Measurements from ENCODE around the gene ARMH4. TPM values are rescaled to one million over a fixed set of nuclear protein-coding genes. Genes with fewer than 3 reads are reported as not detected.

Gene ARMH4
- total and polyA plus RNA-seq, 5 experiments from 2014 or later = not detected

- Mint-ChIP-seq H3K4me3 (no peak overlapping the region), H3K4me1 (no peaks in the 10 kb centered on the region), H3K36me3 (no peaks in the 10 kb centered on the region), H3K9me3 (no peaks in the 10 kb centered on the region), H3K27me3 (peaks cover 0 to 10% (median 7%) of the 10 kb centered on the region in 5 donors), H3K27ac (no peak overlapping the region)
- no peak for DNase-seq
- POLR2A ChIA-PET = no interaction called here
- ATAC-seq = no peak
Measured at GRCh38 chr14:58108717-58109116, 43.3 kb downstream of the ARMH4 start.

- POLR2A ChIA-PET = no interaction called here
- H3K4me1 Mint-ChIP-seq = no peaks in the 10 kb centered on the region
- ATAC-seq (peak in 1 of 2 donors; percentile 42), DNase-seq (peak in 7 of 10 donors; percentile 5 to 53 (median 29))
- no peak overlapping the region for H3K4me3 Mint-ChIP-seq
- no peaks in the 10 kb centered on the region for H3K9me3 Mint-ChIP-seq
- no peaks in the 10 kb centered on the region for H3K36me3 Mint-ChIP-seq
- H3K27me3 Mint-ChIP-seq = peaks cover 0 to 9% (median 7%) of the 10 kb centered on the region in 5 donors
- no peak overlapping the region for H3K27ac Mint-ChIP-seq
Measured at GRCh38 chr14:58107947-58108552, 44.0 kb downstream of the ARMH4 start.

- H3K9me3 Mint-ChIP-seq = no peaks in the 10 kb centered on the region
- no peak for DNase-seq
- H3K27me3 Mint-ChIP-seq = peaks cover 2 to 9% (median 9%) of the 10 kb centered on the region in 5 donors
- ATAC-seq = no peak
- no peak overlapping the region for H3K4me3 Mint-ChIP-seq
- POLR2A ChIA-PET = no interaction called here
- H3K36me3 Mint-ChIP-seq = no peaks in the 10 kb centered on the region
- no peaks in the 10 kb centered on the region for H3K4me1 Mint-ChIP-seq
- no peak overlapping the region for H3K27ac Mint-ChIP-seq
Measured at GRCh38 chr14:58107041-58107440, 45.0 kb downstream of the ARMH4 start.

- Mint-ChIP-seq H3K4me3 (no peak overlapping the region), H3K4me1 (no peaks in the 10 kb centered on the region), H3K36me3 (no peaks in the 10 kb centered on the region), H3K27me3 (peaks cover 2 to 9% (median 9%) of the 10 kb centered on the region in 5 donors), H3K27ac (no peak overlapping the region), H3K9me3 (no peaks in the 10 kb centered on the region)
- POLR2A ChIA-PET = no interaction called here
- DNase-seq = no peak
- ATAC-seq = no peak
Measured at GRCh38 chr14:58106446-58106845, 45.6 kb downstream of the ARMH4 start.

- no peak for ATAC-seq
- POLR2A ChIA-PET = no interaction called here
- H3K36me3 Mint-ChIP-seq = no peaks in the 10 kb centered on the region
Measured at GRCh38 chr14:58104808-58105207, 47.2 kb downstream of the ARMH4 start.

GRCh38 chr14:58100735-58101368 lies 51.2 kb downstream of the ARMH4 start:
- Mint-ChIP-seq H3K4me3 (no peak overlapping the region), H3K36me3 (no peaks in the 10 kb centered on the region)

More at GRCh38 chr14:58104808-58105207, 47.2 kb downstream of the ARMH4 start:
- no peak overlapping the region for H3K27ac Mint-ChIP-seq
- no peaks in the 10 kb centered on the region for H3K4me1 Mint-ChIP-seq
- peaks cover 2 to 9% (median 9%) of the 10 kb centered on the region in 5 donors for H3K27me3 Mint-ChIP-seq
- no peaks in the 10 kb centered on the region for H3K9me3 Mint-ChIP-seq
- no peak overlapping the region for H3K4me3 Mint-ChIP-seq
- DNase-seq = no peak

GRCh38 chr14:58099682-58100081 lies 52.3 kb downstream of the ARMH4 start:
- peaks cover 0 to 10% (median 4%) of the 10 kb centered on the region in 5 donors for H3K27me3 Mint-ChIP-seq

More at GRCh38 chr14:58100735-58101368, 51.2 kb downstream of the ARMH4 start:
- H3K9me3 Mint-ChIP-seq = no peaks in the 10 kb centered on the region
- POLR2A ChIA-PET = no interaction called here
- ATAC-seq (no peak), DNase-seq (no peak)
- no peaks in the 10 kb centered on the region for H3K4me1 Mint-ChIP-seq
- peaks cover 0 to 12% (median 4%) of the 10 kb centered on the region in 5 donors for H3K27me3 Mint-ChIP-seq
- no peak overlapping the region for H3K27ac Mint-ChIP-seq

GRCh38 chr14:58098507-58098906 lies 53.5 kb downstream of the ARMH4 start:
- Mint-ChIP-seq H3K27ac (no peak overlapping the region), H3K27me3 (peaks cover 0 to 9% (median 7%) of the 10 kb centered on the region in 5 donors), H3K36me3 (no peaks in the 10 kb centered on the region), H3K4me1 (no peaks in the 10 kb centered on the region), H3K4me3 (no peak overlapping the region), H3K9me3 (no peaks in the 10 kb centered on the region)
- ATAC-seq = no peak
- no peak for DNase-seq
- POLR2A ChIA-PET = no interaction called here

More at GRCh38 chr14:58099682-58100081, 52.3 kb downstream of the ARMH4 start:
- no peak for DNase-seq
- no peaks in the 10 kb centered on the region for H3K9me3 Mint-ChIP-seq
- no peak overlapping the region for H3K27ac Mint-ChIP-seq
- no peak overlapping the region for H3K4me3 Mint-ChIP-seq
- no peaks in the 10 kb centered on the region for H3K4me1 Mint-ChIP-seq
- POLR2A ChIA-PET = no interaction called here
- no peaks in the 10 kb centered on the region for H3K36me3 Mint-ChIP-seq
- ATAC-seq = no peak

- DNase-seq (no peak), ATAC-seq (no peak)
- no peak overlapping the region for H3K27ac Mint-ChIP-seq
- H3K4me3 Mint-ChIP-seq = no peak overlapping the region
- POLR2A ChIA-PET = no interaction called here
- H3K27me3 Mint-ChIP-seq = peaks cover 0 to 15% (median 7%) of the 10 kb centered on the region in 5 donors
- H3K36me3 Mint-ChIP-seq = no peaks in the 10 kb centered on the region
- H3K4me1 Mint-ChIP-seq = no peaks in the 10 kb centered on the region
- no peaks in the 10 kb centered on the region for H3K9me3 Mint-ChIP-seq
Measured at GRCh38 chr14:58096731-58097130, 55.3 kb downstream of the ARMH4 start.

GRCh38 chr14:58091883-58092630 lies 60.0 kb downstream of the ARMH4 start:
- H3K4me3 Mint-ChIP-seq = no peak overlapping the region
- DNase-seq (no peak), ATAC-seq (no peak)
- POLR2A ChIA-PET = no interaction called here
- H3K36me3 Mint-ChIP-seq = no peaks in the 10 kb centered on the region
- no peak overlapping the region for H3K27ac Mint-ChIP-seq
- peaks cover 1 to 14% (median 4%) of the 10 kb centered on the region in 5 donors for H3K27me3 Mint-ChIP-seq
- H3K9me3 Mint-ChIP-seq = no peaks in the 10 kb centered on the region
- H3K4me1 Mint-ChIP-seq = no peaks in the 10 kb centered on the region

GRCh38 chr14:58089612-58090011 lies 62.4 kb downstream of the ARMH4 start:
- DNase-seq (no peak), ATAC-seq (no peak)
- no peaks in the 10 kb centered on the region for H3K4me1 Mint-ChIP-seq
- H3K4me3 Mint-ChIP-seq = no peak overlapping the region
- H3K36me3 Mint-ChIP-seq = no peaks in the 10 kb centered on the region
- no peaks in the 10 kb centered on the region for H3K9me3 Mint-ChIP-seq
- H3K27me3 Mint-ChIP-seq = peaks cover 5 to 29% (median 16%) of the 10 kb centered on the region in 5 donors
- POLR2A ChIA-PET = no interaction called here
- H3K27ac Mint-ChIP-seq = no peak overlapping the region

GRCh38 chr14:58088961-58089360 lies 63.1 kb downstream of the ARMH4 start:
- Mint-ChIP-seq H3K27ac (no peak overlapping the region), H3K36me3 (no peaks in the 10 kb centered on the region), H3K9me3 (no peaks in the 10 kb centered on the region), H3K4me3 (no peak overlapping the region), H3K27me3 (peaks cover 5 to 34% (median 17%) of the 10 kb centered on the region in 5 donors), H3K4me1 (no peaks in the 10 kb centered on the region)
- no peak for DNase-seq
- ATAC-seq = no peak
- POLR2A ChIA-PET = no interaction called here

- POLR2A ChIA-PET = no interaction called here
- H3K4me3 Mint-ChIP-seq = no peak overlapping the region
- no peaks in the 10 kb centered on the region for H3K36me3 Mint-ChIP-seq
- no peak overlapping the region for H3K27ac Mint-ChIP-seq
- no peaks in the 10 kb centered on the region for H3K9me3 Mint-ChIP-seq
- no peaks in the 10 kb centered on the region for H3K4me1 Mint-ChIP-seq
- peaks cover 8 to 34% (median 17%) of the 10 kb centered on the region in 5 donors for H3K27me3 Mint-ChIP-seq
- no peak for DNase-seq
- no peak for ATAC-seq
Measured at GRCh38 chr14:58085877-58086276, 66.1 kb downstream of the ARMH4 start.
